ENCODE results near the gene MRPS9. TPM values are rescaled to one million over a fixed set of nuclear protein-coding genes. Genes with fewer than 3 reads are reported as not detected.

MRPS9 gene
- total RNA-seq, 4 donors from 2014 or later: 16.2 to 21.0 (median 18.4) TPM

DNA sequence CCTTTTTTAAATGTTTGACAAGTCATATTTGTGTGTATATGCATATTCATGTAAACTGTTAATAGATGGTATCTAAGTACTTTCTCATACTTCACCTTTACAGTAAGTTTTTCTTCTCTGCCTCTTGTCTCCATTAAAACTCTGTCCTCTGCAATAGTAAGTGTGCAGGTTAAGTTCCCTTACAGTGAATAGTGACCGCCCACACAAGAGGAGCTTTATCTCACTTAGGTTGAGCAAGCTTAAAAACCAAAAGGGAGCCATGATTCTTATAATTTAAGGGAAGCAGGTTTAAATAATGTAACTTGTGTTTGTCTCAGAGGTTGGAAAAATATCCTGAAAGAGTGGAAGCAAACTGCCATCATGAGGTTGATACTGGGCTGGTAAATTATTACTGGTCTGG is 61.3 kb downstream of the MRPS9 start:
- 90% methylated on average over 1 of the region's 1 CpG for WGBS
- H3K36me3 ChIP-seq: peaks cover 33 to 72% (median 47%) of the 10 kb centered on the region in 4 donors

DNA sequence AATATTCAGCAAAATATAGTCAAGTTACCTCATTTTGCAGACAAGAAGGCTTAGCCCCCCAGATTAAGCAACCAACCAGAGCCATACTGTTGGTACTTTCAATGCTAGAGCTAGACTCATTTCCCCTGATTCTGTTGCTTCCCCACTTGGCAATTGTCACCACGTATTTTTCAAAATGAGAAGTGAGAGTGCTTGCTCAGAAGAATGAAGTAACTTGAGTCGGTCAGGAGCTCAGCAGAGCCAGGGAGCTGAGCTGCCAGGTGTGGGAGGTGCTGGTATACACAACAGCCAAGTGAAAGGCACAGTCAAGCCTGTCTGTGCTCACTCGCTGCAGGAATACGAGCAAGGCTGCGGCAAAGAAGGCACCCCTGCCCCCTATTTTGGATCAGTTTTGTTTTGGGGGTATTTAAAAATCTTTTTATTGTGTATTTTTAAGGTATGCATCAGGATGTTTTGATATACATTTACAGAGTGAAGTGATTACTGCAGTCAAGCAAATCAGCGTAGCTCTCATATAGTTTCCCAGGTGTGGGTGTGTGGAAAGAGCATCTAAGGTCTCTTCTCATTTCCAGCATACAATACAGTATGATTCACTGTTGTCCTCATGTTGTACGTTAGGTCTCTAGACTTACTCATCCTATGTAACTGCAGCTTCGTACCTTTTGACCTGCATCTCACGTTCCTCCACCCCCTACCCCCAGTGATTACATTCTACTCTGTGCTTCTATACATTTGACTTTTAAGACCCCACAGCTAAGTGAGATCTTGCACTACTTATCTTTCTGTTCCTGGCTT is 62.4 kb downstream of the MRPS9 start:
- 85% methylated on average over 9 of the region's 9 CpGs for WGBS
- intact Hi-C loops (cut with DNase I): no loop called here
- Histone ChIP-seq H3K27me3 (no peaks in the 10 kb centered on the region), H3K9me3 (no peaks in the 10 kb centered on the region), H3K4me1 (no peaks in the 10 kb centered on the region), H3K36me3 (peaks cover 33 to 61% (median 45%) of the 10 kb centered on the region in 4 donors), H3K27ac (replicated peaks in 1 of 4) (no peak overlapping the region), H3K4me3 (no peak overlapping the region)
- DNase-seq (ENCODE audit: extremely low spot score): no peak
- no peak for TF ChIP-seq POLR2AphosphoS5 (IDR thresholded peaks at IDR 0.05)
- TF ChIP-seq EP300 (IDR thresholded peaks at IDR 0.05): no peak
- TF ChIP-seq POLR2A (IDR thresholded peaks at IDR 0.05; ENCODE audit: low read depth): no peak
- TF ChIP-seq, protein P1, sequence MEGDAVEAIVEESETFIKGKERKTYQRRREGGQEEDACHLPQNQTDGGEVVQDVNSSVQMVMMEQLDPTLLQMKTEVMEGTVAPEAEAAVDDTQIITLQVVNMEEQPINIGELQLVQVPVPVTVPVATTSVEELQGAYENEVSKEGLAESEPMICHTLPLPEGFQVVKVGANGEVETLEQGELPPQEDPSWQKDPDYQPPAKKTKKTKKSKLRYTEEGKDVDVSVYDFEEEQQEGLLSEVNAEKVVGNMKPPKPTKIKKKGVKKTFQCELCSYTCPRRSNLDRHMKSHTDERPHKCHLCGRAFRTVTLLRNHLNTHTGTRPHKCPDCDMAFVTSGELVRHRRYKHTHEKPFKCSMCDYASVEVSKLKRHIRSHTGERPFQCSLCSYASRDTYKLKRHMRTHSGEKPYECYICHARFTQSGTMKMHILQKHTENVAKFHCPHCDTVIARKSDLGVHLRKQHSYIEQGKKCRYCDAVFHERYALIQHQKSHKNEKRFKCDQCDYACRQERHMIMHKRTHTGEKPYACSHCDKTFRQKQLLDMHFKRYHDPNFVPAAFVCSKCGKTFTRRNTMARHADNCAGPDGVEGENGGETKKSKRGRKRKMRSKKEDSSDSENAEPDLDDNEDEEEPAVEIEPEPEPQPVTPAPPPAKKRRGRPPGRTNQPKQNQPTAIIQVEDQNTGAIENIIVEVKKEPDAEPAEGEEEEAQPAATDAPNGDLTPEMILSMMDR (IDR thresholded peaks at IDR 0.05): no peak

More for the DNA sequence above, 61.3 kb downstream of the MRPS9 start:
- H3K4me1 ChIP-seq: no peaks in the 10 kb centered on the region
- H3K27ac ChIP-seq (replicated peaks in 1 of 4): no peak overlapping the region
- DNase-seq (ENCODE audit: extremely low spot score): no peak
- H3K9me3 ChIP-seq: no peaks in the 10 kb centered on the region
- TF ChIP-seq POLR2AphosphoS5 (IDR thresholded peaks at IDR 0.05) (no peak), EP300 (IDR thresholded peaks at IDR 0.05) (no peak), POLR2A (IDR thresholded peaks at IDR 0.05; ENCODE audit: low read depth) (no peak)
- TF ChIP-seq, protein P1 (IDR thresholded peaks at IDR 0.05): no peak
- H3K4me3 ChIP-seq: no peak overlapping the region
- H3K27me3 ChIP-seq: no peaks in the 10 kb centered on the region
- intact Hi-C loops (cut with DNase I): no loop called here

DNA sequence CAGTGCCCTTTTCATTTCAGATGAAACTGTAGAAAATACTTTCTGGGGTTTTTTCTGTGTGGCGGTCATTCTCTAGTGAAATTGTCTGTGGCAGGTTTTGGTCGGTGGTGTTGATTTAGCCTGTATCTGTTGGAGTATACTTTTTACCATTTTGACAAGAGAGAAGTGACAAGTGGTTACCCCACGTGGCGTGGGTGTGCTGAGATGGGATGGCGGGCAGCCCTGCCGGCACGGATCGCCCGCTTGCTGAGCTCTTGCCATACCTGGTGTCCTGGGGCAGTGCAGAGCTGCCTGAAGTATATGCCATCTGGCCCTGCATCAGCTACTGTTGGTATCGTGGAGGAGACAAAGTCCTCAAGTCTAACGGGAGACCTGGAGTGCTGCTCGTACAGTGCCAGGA is 64.1 kb downstream of the MRPS9 start:
- intact Hi-C loops (cut with DNase I): no loop called here
- H3K27ac ChIP-seq (replicated peaks in 1 of 4): no peak overlapping the region
- peaks cover 30 to 51% (median 40%) of the 10 kb centered on the region in 4 donors for H3K36me3 ChIP-seq

DNA sequence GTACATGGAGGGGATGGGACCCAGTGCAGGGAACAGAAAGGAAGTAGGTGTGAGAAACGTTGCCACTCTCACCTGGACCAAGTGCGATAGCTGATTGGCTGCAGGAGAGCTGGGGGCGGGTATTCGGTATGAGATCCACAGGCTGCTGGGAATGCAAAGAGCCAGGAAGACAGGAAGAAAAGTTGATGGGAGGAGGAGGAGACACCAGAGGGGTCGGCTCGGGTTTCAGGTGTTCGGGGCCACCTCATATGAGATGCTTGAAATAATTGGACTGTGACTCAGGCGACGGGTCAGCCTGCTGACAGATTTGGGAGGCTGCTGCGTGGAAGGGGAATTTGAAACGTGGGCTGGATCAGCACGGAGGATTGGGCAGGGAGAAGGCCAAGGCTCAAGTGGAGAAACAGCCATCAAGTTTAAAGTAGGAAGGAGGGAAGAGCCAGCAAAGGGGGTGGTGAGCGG is 65.1 kb downstream of the MRPS9 start:
- 53% methylated on average over 13 of the region's 13 CpGs for WGBS
- no peaks in the 10 kb centered on the region for H3K9me3 ChIP-seq
- DNase-seq (ENCODE audit: extremely low spot score): no peak
- no peak overlapping the region for H3K4me3 ChIP-seq
- H3K4me1 ChIP-seq: no peaks in the 10 kb centered on the region
- H3K36me3 ChIP-seq: peaks cover 21 to 41% (median 31%) of the 10 kb centered on the region in 4 donors
- H3K27me3 ChIP-seq: no peaks in the 10 kb centered on the region
- TF ChIP-seq POLR2A (IDR thresholded peaks at IDR 0.05; ENCODE audit: low read depth) (no peak), EP300 (IDR thresholded peaks at IDR 0.05) (no peak), POLR2AphosphoS5 (IDR thresholded peaks at IDR 0.05) (no peak)
- TF ChIP-seq, protein P1 (IDR thresholded peaks at IDR 0.05): no peak
- intact Hi-C loops (cut with DNase I): no loop called here
- H3K27ac ChIP-seq (replicated peaks in 1 of 4): no peak overlapping the region

More for the DNA sequence above, 64.1 kb downstream of the MRPS9 start:
- H3K9me3 ChIP-seq: no peaks in the 10 kb centered on the region
- H3K4me3 ChIP-seq: no peak overlapping the region
- TF ChIP-seq, protein P1 (IDR thresholded peaks at IDR 0.05): no peak
- no peak for TF ChIP-seq POLR2A (IDR thresholded peaks at IDR 0.05; ENCODE audit: low read depth)
- TF ChIP-seq EP300 (IDR thresholded peaks at IDR 0.05): no peak
- TF ChIP-seq POLR2AphosphoS5 (IDR thresholded peaks at IDR 0.05): no peak
- DNase-seq (ENCODE audit: extremely low spot score): no peak
- H3K27me3 ChIP-seq: no peaks in the 10 kb centered on the region
- 95% methylated on average over 12 of the region's 12 CpGs for WGBS
- no peaks in the 10 kb centered on the region for H3K4me1 ChIP-seq

Measured in esophagus muscularis mucosa (tissue), 4 donors.